ENCODE data around the gene TMEM17.

DNA sequence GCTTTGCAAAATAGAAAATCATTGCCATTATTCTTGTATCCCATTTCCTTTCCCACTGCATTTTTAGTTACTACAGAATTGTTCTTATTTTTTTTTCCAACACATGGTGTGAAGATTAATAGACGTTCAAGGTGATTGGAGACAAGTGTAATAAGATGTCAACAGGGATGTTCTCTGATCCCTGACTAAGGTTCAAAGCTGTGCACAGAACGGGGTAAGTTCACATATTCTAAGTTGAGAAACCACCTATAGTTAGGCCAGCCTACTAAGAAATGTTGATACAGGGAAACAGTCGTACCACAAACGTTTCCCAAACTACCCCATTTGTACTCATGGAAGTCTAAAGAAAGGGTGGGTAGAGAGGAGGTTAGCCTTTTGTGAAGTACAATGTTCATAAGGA, 6.4 kb upstream of the TMEM17 start:
- TF ChIP-seq ZNF70 (CRISPR knock-in tag; IDR thresholded peaks at IDR 0.05): no peak
- TF ChIP-seq, protein P1, sequence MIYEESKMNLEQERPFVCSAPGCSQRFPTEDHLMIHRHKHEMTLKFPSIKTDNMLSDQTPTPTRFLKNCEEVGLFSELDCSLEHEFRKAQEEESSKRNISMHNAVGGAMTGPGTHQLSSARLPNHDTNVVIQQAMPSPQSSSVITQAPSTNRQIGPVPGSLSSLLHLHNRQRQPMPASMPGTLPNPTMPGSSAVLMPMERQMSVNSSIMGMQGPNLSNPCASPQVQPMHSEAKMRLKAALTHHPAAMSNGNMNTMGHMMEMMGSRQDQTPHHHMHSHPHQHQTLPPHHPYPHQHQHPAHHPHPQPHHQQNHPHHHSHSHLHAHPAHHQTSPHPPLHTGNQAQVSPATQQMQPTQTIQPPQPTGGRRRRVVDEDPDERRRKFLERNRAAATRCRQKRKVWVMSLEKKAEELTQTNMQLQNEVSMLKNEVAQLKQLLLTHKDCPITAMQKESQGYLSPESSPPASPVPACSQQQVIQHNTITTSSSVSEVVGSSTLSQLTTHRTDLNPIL (CRISPR knock-in tag; IDR thresholded peaks at IDR 0.05; ENCODE audit: low read depth): no peak
- no peak for TF ChIP-seq BACH2 (CRISPR knock-in tag; IDR thresholded peaks at IDR 0.05; ENCODE audit: borderline replicate concordance)
- no peak for TF ChIP-seq ZFP30 (CRISPR knock-in tag; IDR thresholded peaks at IDR 0.05)
- TF ChIP-seq ZNF565 (CRISPR knock-in tag; conservative IDR thresholded peaks at IDR 0.05; ENCODE audit: low read depth): no peak
- TF ChIP-seq, protein P2, sequence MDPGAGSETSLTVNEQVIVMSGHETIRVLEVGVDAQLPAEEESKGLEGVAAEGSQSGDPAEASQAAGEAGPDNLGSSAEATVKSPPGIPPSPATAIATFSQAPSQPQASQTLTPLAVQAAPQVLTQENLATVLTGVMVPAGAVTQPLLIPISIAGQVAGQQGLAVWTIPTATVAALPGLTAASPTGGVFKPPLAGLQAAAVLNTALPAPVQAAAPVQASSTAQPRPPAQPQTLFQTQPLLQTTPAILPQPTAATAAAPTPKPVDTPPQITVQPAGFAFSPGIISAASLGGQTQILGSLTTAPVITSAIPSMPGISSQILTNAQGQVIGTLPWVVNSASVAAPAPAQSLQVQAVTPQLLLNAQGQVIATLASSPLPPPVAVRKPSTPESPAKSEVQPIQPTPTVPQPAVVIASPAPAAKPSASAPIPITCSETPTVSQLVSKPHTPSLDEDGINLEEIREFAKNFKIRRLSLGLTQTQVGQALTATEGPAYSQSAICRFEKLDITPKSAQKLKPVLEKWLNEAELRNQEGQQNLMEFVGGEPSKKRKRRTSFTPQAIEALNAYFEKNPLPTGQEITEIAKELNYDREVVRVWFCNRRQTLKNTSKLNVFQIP (CRISPR knock-in tag; IDR thresholded peaks at IDR 0.05; ENCODE audit: borderline replicate concordance, low read depth): no peak
